CD14-positive monocyte (primary cell): ENCODE data around the gene SLC4A7. TPM values are rescaled to one million over a fixed set of nuclear protein-coding genes. Genes with fewer than 3 reads are reported as not detected.

Experiments used
- DNase-seq, 3 donors: peaks; one replicate each; pipeline ENCODE4 v3.0.0-alpha.2; 2011 to 2022
- H2AFZ ChIP-seq: 2 replicates; pipeline ENCODE4 v1.6.0; 2012; ENCODE audit warnings: mild to moderate bottlenecking, low read depth, low read length, inconsistent platforms; ENCODE audit not compliant: insufficient read depth, poor library complexity, severe bottlenecking
- H3K27ac ChIP-seq, 2 donors: 1 replicate in 1 of 2; 2 replicates in 1 of 2; pipeline ENCODE4 v1.5.1; 2012 to 2013; ENCODE audit warnings: low read length in 2 of 2, control low read depth in 1 of 2, inconsistent platforms in 1 of 2, low read depth in 1 of 2, mild to moderate bottlenecking in 1 of 2
- H3K27me3 ChIP-seq, 2 donors: one replicate each; pipeline versions ENCODE4 v1.6.0 to v1.6.1; 2011 to 2013; ENCODE audit warnings: low read length in 2 of 2; ENCODE audit not compliant: control insufficient read depth in 2 of 2, insufficient read depth in 2 of 2
- H3K36me3 ChIP-seq, 2 donors: replicated peaks in 1 of 2; 1 replicate in 1 of 2; 2 replicates in 1 of 2; pipeline versions ENCODE4 v1.5.1 to v1.6.1; 2012 to 2013; ENCODE audit warnings: low read length in 2 of 2, control low read depth in 1 of 2, inconsistent platforms in 1 of 2, mild to moderate bottlenecking in 1 of 2; ENCODE audit not compliant: insufficient read depth in 2 of 2, control insufficient read depth in 1 of 2
- H3K4me1 ChIP-seq, 2 donors: 1 replicate in 1 of 2; 2 replicates in 1 of 2; pipeline versions ENCODE4 v1.5.1 to v1.6.1; 2012 to 2013; ENCODE audit warnings: low read length in 2 of 2, control low read depth in 1 of 2, inconsistent platforms in 1 of 2, mild to moderate bottlenecking in 1 of 2, moderate library complexity in 1 of 2; ENCODE audit not compliant: insufficient read depth in 2 of 2, control insufficient read depth in 1 of 2
- H3K4me2 ChIP-seq: replicated peaks from 2 replicates; pipeline ENCODE3; 2012; ENCODE audit warnings: low read length, moderate library complexity, mild to moderate bottlenecking; ENCODE audit not compliant: poor library complexity, severe bottlenecking; ENCODE audit errors: extremely low read depth
- H3K4me3 ChIP-seq, 3 experiments: fragments of 200-600 bp in 1 of 3; sonication (generic) in 1 of 3; replicated peaks in 1 of 3; 1 replicate in 2 of 3; 2 replicates in 1 of 3; pipeline ENCODE4 v1.5.1; 2011 to 2013; ENCODE audit warnings: low read length in 3 of 3, mild to moderate bottlenecking in 3 of 3, control low read depth in 2 of 3, low read depth in 2 of 3, inconsistent platforms in 1 of 3, moderate library complexity in 1 of 3
- H3K79me2 ChIP-seq: 2 replicates; pipeline ENCODE4 v1.6.0; 2012; ENCODE audit warnings: mild to moderate bottlenecking, control low read depth, inconsistent platforms, low read length, moderate library complexity; ENCODE audit not compliant: insufficient read depth
- H3K9ac ChIP-seq: 2 replicates; pipeline ENCODE4 v1.6.0; 2017; ENCODE audit warnings: low read length, mild to moderate bottlenecking; ENCODE audit not compliant: insufficient read depth, poor library complexity, severe bottlenecking
- H3K9me3 ChIP-seq, 2 donors: replicated peaks in 1 of 2; 1 replicate in 1 of 2; 2 replicates in 1 of 2; pipeline versions ENCODE4 v1.5.1 to v1.6.1; 2012 to 2013; ENCODE audit warnings: low read length in 2 of 2, control low read depth in 1 of 2; ENCODE audit not compliant: control insufficient read depth in 1 of 2, insufficient read depth in 1 of 2
- H4K20me1 ChIP-seq: 2 replicates; pipeline ENCODE4 v1.6.0; 2012; ENCODE audit warnings: mild to moderate bottlenecking, low read length, control low read depth, moderate library complexity; ENCODE audit not compliant: insufficient read depth
- H3K27ac Mint-ChIP-seq, 7 donors: one replicate each; pipeline ENCODE4 v1.8.0; 2020; ENCODE audit warnings: mild to moderate bottlenecking in 7 of 7, mixed read lengths in 7 of 7, moderate library complexity in 6 of 7, inconsistent platforms in 2 of 7
- H3K27me3 Mint-ChIP-seq, 3 donors: one replicate each; pipeline ENCODE4 v1.8.0; 2021 to 2022; ENCODE audit warnings: low read depth in 3 of 3, mild to moderate bottlenecking in 3 of 3, mixed read lengths in 3 of 3, moderate library complexity in 3 of 3, inconsistent platforms in 1 of 3
- H3K36me3 Mint-ChIP-seq, 2 donors: one replicate each; pipeline ENCODE4 v1.8.0; 2020; ENCODE audit warnings: mixed read lengths in 2 of 2, inconsistent platforms in 1 of 2, mild to moderate bottlenecking in 1 of 2
- H3K4me1 Mint-ChIP-seq: one replicate; pipeline ENCODE4 v1.8.0; 2020; ENCODE audit warnings: mild to moderate bottlenecking, mixed read lengths
- H3K4me3 Mint-ChIP-seq, 2 donors: one replicate each; pipeline ENCODE4 v1.8.0; 2020; ENCODE audit warnings: mild to moderate bottlenecking in 2 of 2, mixed read lengths in 2 of 2, moderate library complexity in 1 of 2
- H3K9me3 Mint-ChIP-seq, 7 donors: one replicate each; pipeline ENCODE4 v1.8.0; 2020 to 2022; ENCODE audit warnings: mixed read lengths in 7 of 7, mild to moderate bottlenecking in 6 of 7, moderate library complexity in 6 of 7, inconsistent platforms in 2 of 7
- CTCF ChIP-seq: fragments of 200-600 bp; IDR thresholded peaks from one replicate; pipeline ENCODE4 v1.8.0; 2022; ENCODE audit warnings: antibody characterized with exemption, mild to moderate bottlenecking
- WGBS: methylation state at CpG from one replicate; pipeline ENCODE4 v1.1.5; 2013; ENCODE audit warnings: missing lambda C conversion rate; ENCODE audit not compliant: insufficient coverage; 5-methylcytosine and 5-hydroxymethylcytosine counted together
- intact Hi-C, 2 donors: fragments of 100-400 bp; cut with micrococcal nuclease; formaldehyde crosslinking; loops; one replicate each; pipeline versions ENCODE4 v1.15.0 to v1.15.1; 2023
- polyA plus RNA-seq, 3 donors: library from polyadenylated mRNA; depleted of rRNA in 1 of 3; unstranded in 2 of 3; stranded (reverse) in 1 of 3; fragments of 300-500 nt in 2 of 3; fragments of >200 nt in 1 of 3; fragmentation: Illumina TruSeq in 2 of 3; gene quantifications; 1 replicate in 2 of 3; 2 replicates in 1 of 3; pipeline ENCODE4 v1.2.3, GENCODE V29; 2012 to 2021

SLC4A7 gene
- polyA plus RNA-seq, 3 donors, result 5.4 to 7.6 (median 5.5) TPM

- peak; percentile 17 to 45 (median 37) for DNase-seq
- no peaks in the 10 kb centered on the region for H3K36me3 ChIP-seq
- H3K9me3 ChIP-seq, result no peaks in the 10 kb centered on the region
- H4K20me1 ChIP-seq, result no peaks in the 10 kb centered on the region
- no peak overlapping the region for H3K4me2 ChIP-seq
- Mint-ChIP-seq H3K27ac (no peak overlapping the region), H3K27me3 (peaks cover 0 to 2% (median 2%) of the 10 kb centered on the region in 3 donors), H3K4me1 (peaks cover 12% of the 10 kb centered on the region), H3K9me3 (no peaks in the 10 kb centered on the region), H3K4me3 (no peak overlapping the region), H3K36me3 (no peaks in the 10 kb centered on the region)
- no peak overlapping the region for H3K4me3 ChIP-seq
- TF ChIP-seq CTCF, result no peak
- H2AFZ ChIP-seq, result no peak overlapping the region
- no peaks in the 10 kb centered on the region for H3K79me2 ChIP-seq
- intact Hi-C loops, result no loop called here
- no peak overlapping the region for H3K27ac ChIP-seq
- H3K4me1 ChIP-seq, result peaks cover 10 to 18% of the 10 kb centered on the region in 2 donors
- no peaks in the 10 kb centered on the region for H3K27me3 ChIP-seq
- no peak overlapping the region for H3K9ac ChIP-seq
Observed at GRCh38 chr3:27528791-27529190, 44.6 kb upstream of the SLC4A7 start.

DNA sequence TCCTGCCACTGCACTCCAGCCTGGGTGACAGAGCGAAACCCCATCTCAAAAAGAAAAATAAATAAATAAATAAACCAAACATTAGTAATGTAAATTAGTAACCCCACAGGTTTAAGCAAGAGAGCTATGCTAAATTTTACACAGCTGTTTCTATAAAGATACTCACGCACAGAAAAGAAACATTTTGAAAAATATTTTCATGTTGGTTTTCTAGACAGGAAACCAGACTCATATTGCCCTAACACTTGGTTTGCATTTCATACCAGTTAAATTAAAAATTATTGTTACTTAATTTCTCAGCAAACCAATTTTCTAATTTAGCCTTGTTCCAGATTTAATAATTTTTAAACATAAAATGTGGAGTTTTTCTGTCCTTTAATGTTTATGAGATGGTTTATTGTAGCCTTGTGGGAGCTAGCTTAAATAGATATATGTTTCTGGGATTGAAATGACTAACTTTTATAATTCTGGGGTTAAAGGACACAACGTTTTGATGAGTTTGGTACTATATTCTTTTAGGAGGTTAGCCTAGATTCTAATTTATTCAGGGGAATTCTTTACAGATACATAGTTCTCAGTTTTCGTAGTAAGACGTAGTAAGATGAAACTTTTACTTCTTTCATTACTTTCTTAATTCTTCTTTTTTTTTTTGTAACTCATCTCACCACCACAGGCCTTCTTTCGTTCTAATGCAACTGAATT, 42.6 kb upstream of the SLC4A7 start:
- H3K4me2 ChIP-seq, result no peak overlapping the region
- H4K20me1 ChIP-seq, result no peaks in the 10 kb centered on the region
- Mint-ChIP-seq H3K9me3 (no peaks in the 10 kb centered on the region), H3K36me3 (no peaks in the 10 kb centered on the region), H3K4me3 (no peak overlapping the region), H3K27me3 (peaks cover 0 to 2% (median 0%) of the 10 kb centered on the region in 3 donors), H3K4me1 (peaks cover 9% of the 10 kb centered on the region), H3K27ac (peak overlapping the region in 1 of 7 donors; percentile 21)
- H3K9me3 ChIP-seq, result no peaks in the 10 kb centered on the region
- peaks cover 4 to 14% of the 10 kb centered on the region in 2 donors for H3K4me1 ChIP-seq
- H3K27ac ChIP-seq, result no peak overlapping the region
- no peak overlapping the region for H3K9ac ChIP-seq
- WGBS, result 86% methylated on average over 1 of the region's 6 CpGs
- no peaks in the 10 kb centered on the region for H3K27me3 ChIP-seq
- no peak for DNase-seq
- H3K4me3 ChIP-seq, result no peak overlapping the region
- intact Hi-C loops, result no loop called here
- no peak for TF ChIP-seq CTCF
- H2AFZ ChIP-seq, result no peak overlapping the region
- no peaks in the 10 kb centered on the region for H3K36me3 ChIP-seq
- no peaks in the 10 kb centered on the region for H3K79me2 ChIP-seq
